22Rv1 (cell line): ENCODE results near the gene CAPNS1.
"Not testable (repeated sequence)": the region's sequence is repeated elsewhere in the genome, so short reads cannot be mapped to it uniquely, and the experiment has no call there.

Experiments
- H3K27ac ChIP-seq: fragments of 450-650 bp; 2 replicates; pipeline ENCODE4 v1.5.1; 2017
- ZFX ChIP-seq: fragments of 450-650 bp; IDR thresholded peaks from 2 replicates; pipeline ENCODE4 v1.6.1; 2017; ENCODE audit warnings: antibody characterized with exemption, borderline replicate concordance
- TF ChIP-seq, protein P1 (sequence below): fragments of 450-650 bp; IDR thresholded peaks from 2 replicates; pipeline ENCODE4 v1.5.1; 2017; ENCODE audit warnings: mild to moderate bottlenecking

Gene CAPNS1

DNA sequence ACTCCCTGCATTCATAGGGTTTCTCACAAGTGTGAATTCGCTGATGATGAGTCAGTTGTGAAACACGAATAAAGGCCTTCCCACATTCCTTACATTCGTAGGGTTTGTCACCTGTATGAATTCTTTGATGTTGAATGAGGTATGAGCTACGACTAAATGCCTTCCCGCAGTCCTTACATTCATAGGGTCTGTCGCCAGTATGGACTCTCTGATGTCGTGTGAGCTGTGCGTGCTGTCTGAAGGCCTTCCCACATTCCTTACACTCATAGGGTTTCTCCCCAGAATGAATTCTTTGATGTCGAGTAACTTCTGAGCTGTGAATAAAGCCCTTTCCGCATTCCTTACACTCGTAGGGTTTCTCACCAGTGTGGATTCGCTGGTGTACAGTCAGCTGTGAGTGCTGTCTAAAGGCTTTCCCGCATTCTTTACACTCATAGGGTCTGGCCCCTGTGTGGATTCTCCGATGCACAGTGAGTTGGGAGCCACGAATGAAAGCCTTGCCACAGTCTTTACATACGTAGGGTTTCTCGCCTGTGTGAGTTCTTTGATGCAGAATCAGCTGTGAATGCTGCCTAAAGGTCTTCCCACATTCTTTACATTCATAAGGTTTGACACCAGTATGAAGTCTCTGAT is 42.9 kb downstream of the CAPNS1 start:
- TF ChIP-seq, protein P1, sequence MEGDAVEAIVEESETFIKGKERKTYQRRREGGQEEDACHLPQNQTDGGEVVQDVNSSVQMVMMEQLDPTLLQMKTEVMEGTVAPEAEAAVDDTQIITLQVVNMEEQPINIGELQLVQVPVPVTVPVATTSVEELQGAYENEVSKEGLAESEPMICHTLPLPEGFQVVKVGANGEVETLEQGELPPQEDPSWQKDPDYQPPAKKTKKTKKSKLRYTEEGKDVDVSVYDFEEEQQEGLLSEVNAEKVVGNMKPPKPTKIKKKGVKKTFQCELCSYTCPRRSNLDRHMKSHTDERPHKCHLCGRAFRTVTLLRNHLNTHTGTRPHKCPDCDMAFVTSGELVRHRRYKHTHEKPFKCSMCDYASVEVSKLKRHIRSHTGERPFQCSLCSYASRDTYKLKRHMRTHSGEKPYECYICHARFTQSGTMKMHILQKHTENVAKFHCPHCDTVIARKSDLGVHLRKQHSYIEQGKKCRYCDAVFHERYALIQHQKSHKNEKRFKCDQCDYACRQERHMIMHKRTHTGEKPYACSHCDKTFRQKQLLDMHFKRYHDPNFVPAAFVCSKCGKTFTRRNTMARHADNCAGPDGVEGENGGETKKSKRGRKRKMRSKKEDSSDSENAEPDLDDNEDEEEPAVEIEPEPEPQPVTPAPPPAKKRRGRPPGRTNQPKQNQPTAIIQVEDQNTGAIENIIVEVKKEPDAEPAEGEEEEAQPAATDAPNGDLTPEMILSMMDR, result no peak
- TF ChIP-seq ZFX, result no peak
- no peak overlapping the region for H3K27ac ChIP-seq

DNA sequence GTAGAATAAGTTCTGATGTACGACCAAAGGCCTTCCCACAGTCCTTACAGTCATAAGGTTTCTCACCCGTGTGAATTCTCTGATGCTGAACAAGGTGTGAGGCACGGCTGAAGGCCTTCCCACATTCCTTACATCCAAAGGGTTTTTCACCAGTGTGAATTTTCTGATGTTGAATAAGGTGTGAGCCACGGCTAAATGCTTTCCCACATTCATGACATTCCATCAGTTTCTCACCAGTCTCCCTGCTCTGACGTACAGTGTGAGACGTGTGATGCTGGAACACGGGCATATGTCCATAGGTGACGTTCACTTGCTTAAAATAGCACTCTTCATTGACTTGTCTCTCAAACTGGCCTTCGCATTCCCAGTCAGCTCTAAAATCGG is 43.4 kb downstream of the CAPNS1 start:
- no peak overlapping the region for H3K27ac ChIP-seq
- TF ChIP-seq, protein P1, result no peak
- no peak for TF ChIP-seq ZFX

DNA sequence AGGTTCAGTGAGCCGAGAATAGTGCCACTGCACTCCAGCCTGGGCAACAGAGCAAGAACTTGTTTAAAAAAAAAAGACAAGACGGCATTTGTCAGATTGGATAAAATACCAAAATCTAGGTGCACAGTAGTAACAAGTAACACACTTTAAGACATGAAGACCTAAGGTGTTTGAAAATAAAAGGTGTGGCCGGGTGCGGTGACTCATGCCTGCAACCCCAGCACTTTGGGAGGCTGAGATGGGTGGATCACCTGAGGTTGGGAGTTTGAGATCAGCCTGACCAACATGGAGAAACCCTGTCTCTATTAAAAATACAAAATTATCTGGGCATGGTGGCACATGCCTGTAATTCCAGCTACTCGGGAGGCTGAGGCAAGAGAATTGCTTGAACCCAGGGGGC is 46.9 kb downstream of the CAPNS1 start:
- H3K27ac ChIP-seq, result not testable (repeated sequence)

DNA sequence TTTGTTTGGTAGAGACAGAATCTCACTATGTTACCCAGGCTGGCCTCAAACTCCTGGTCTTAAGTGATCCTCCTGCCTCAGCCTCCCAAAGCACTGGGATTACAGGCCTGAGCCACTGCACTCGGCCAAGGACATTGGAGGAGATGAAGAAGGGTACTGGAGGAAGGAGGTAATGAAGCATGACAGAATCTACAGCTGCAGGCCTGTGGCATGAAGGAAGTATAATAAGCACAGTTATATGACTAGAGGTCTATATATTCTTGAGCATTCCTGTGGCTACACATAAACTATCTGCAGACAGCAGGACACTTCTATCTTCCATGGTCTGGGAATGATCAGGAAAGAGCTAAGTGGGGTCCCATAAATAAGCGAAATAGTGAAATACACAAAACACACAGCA is 56.4 kb downstream of the CAPNS1 start:
- H3K27ac ChIP-seq, result no peak overlapping the region
- TF ChIP-seq, protein P1, result no peak
- TF ChIP-seq ZFX, result no peak

DNA sequence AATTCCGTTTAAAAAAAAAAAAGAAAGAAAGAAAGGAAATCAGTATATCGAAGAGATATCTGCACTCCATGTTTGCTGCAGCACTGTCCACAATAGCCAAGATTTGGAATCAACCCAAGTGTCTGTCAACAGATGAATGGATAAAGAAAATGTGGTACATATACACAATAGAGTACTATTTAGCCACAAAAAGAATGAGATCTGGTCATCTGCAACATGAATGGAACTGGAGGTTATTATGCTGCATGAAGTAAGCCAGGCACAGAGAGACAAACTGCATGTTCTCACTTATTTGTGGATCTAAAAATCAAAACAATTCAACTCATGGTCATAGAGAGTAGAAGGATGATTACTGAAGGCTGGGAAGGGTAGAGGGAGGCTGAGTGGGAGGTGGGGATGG is 58.3 kb downstream of the CAPNS1 start:
- no peak overlapping the region for H3K27ac ChIP-seq
- no peak for TF ChIP-seq ZFX
- TF ChIP-seq, protein P1, result no peak
